OCI-LY3 (cell line): Measurements from ENCODE around the gene GCNT3.

ENCODE experiments used
- H2AFZ ChIP-seq: fragments of 200-600, 300-600 bp; shearing (Covaris generic); 2 replicates; pipeline ENCODE4 v1.6.0; 2014; ENCODE audit warnings: antibody characterized with exemption, low read depth, low read length
- H3K27ac ChIP-seq: fragments of 200-600, 300-600 bp; sonication (generic); 2 replicates; pipeline ENCODE4 v1.5.1; 2014; ENCODE audit warnings: mild to moderate bottlenecking, low read length, moderate library complexity, mixed read lengths
- H3K27me3 ChIP-seq: fragments of 200-600, 300-600 bp; sonication (generic); 2 replicates; pipeline ENCODE4 v1.6.1; 2014; ENCODE audit warnings: low read depth, low read length, mixed read lengths
- H3K36me3 ChIP-seq: fragments of 200-600, 300-600 bp; sonication (generic); replicated peaks from 2 replicates; pipeline ENCODE3; 2014; ENCODE audit warnings: low read depth, low read length, mixed read lengths
- H3K4me1 ChIP-seq: fragments of 300-600, 200-600 bp; sonication (generic); 2 replicates; pipeline ENCODE4 v1.6.1; 2014; ENCODE audit warnings: low read length, mixed read lengths
- H3K4me2 ChIP-seq: fragments of 200-600, 300-600 bp; sonication (generic); 2 replicates; pipeline ENCODE4 v1.6.1; 2014; ENCODE audit warnings: low read length, mixed read lengths
- H3K4me3 ChIP-seq: fragments of 300-600, 200-600 bp; sonication (generic); 2 replicates; pipeline ENCODE4 v1.5.1; 2014; ENCODE audit warnings: antibody characterized with exemption, mild to moderate bottlenecking, low read length, moderate library complexity
- H3K79me2 ChIP-seq: fragments of 300-600, 200-600 bp; shearing (Covaris generic); 2 replicates; pipeline ENCODE4 v1.6.1; 2014; ENCODE audit warnings: mild to moderate bottlenecking, low read length, mixed read lengths
- H3K9ac ChIP-seq: fragments of 300-600, 200-600 bp; shearing (Covaris generic); 2 replicates; pipeline ENCODE4 v1.6.0; 2014; ENCODE audit warnings: mild to moderate bottlenecking, low read length, moderate library complexity
- H3K9me3 ChIP-seq: fragments of 200-600, 300-600 bp; shearing (Covaris generic); 2 replicates; pipeline ENCODE4 v1.6.1; 2014; ENCODE audit warnings: low read length, mixed read lengths; ENCODE audit not compliant: insufficient read depth
- H4K20me1 ChIP-seq: fragments of 200-600, 300-600 bp; sonication (generic); 2 replicates; pipeline ENCODE4 v1.6.1; 2016; ENCODE audit warnings: low read length, mixed read lengths; ENCODE audit not compliant: insufficient read depth
- EZH2phosphoT487 ChIP-seq: fragments of 200-600 bp; shearing (Covaris generic); IDR thresholded peaks from 2 replicates; pipeline ENCODE4 v1.6.1; 2018; ENCODE audit warnings: antibody characterized with exemption, mixed run types, low read depth
- TF ChIP-seq, protein P1 (sequence below): fragments of 200-600, 300-600 bp; sonication (generic); IDR thresholded peaks from 2 replicates; pipeline ENCODE4 v1.5.1; 2014; ENCODE audit warnings: antibody characterized with exemption, low read length, low read depth

Gene GCNT3

DNA sequence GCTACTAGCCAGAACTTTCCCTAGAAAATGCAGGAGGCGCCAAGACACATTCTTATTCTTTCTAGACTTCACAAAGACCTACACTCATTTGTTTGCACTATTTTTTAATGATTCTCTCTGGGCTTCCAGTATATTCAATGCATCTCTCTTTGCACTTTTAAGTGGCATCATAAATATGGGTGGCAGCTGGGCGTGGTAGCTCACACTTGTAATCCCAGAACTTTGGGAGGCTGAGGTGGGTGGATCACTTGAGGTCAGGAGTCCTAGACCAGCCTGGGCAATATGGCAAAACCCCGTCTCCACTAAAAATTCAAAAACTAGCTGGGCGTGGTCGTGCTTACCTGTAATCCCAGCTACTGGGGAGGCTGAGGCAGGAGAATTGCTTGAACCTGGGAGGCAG, 5.6 kb upstream of the GCNT3 start:
- H3K4me3 ChIP-seq = no peak overlapping the region
- no peak for TF ChIP-seq EZH2phosphoT487
- TF ChIP-seq, protein P1, sequence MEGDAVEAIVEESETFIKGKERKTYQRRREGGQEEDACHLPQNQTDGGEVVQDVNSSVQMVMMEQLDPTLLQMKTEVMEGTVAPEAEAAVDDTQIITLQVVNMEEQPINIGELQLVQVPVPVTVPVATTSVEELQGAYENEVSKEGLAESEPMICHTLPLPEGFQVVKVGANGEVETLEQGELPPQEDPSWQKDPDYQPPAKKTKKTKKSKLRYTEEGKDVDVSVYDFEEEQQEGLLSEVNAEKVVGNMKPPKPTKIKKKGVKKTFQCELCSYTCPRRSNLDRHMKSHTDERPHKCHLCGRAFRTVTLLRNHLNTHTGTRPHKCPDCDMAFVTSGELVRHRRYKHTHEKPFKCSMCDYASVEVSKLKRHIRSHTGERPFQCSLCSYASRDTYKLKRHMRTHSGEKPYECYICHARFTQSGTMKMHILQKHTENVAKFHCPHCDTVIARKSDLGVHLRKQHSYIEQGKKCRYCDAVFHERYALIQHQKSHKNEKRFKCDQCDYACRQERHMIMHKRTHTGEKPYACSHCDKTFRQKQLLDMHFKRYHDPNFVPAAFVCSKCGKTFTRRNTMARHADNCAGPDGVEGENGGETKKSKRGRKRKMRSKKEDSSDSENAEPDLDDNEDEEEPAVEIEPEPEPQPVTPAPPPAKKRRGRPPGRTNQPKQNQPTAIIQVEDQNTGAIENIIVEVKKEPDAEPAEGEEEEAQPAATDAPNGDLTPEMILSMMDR = no peak
- H3K36me3 ChIP-seq = peaks cover 21% of the 10 kb centered on the region
- H3K79me2 ChIP-seq = no peaks in the 10 kb centered on the region
- peaks cover 20% of the 10 kb centered on the region for H3K9me3 ChIP-seq
- H3K27ac ChIP-seq = no peak overlapping the region
- no peaks in the 10 kb centered on the region for H3K27me3 ChIP-seq
- H3K4me1 ChIP-seq = no peaks in the 10 kb centered on the region
- no peak overlapping the region for H3K4me2 ChIP-seq
- no peaks in the 10 kb centered on the region for H4K20me1 ChIP-seq
- H2AFZ ChIP-seq = no peak overlapping the region
- H3K9ac ChIP-seq = no peak overlapping the region

DNA sequence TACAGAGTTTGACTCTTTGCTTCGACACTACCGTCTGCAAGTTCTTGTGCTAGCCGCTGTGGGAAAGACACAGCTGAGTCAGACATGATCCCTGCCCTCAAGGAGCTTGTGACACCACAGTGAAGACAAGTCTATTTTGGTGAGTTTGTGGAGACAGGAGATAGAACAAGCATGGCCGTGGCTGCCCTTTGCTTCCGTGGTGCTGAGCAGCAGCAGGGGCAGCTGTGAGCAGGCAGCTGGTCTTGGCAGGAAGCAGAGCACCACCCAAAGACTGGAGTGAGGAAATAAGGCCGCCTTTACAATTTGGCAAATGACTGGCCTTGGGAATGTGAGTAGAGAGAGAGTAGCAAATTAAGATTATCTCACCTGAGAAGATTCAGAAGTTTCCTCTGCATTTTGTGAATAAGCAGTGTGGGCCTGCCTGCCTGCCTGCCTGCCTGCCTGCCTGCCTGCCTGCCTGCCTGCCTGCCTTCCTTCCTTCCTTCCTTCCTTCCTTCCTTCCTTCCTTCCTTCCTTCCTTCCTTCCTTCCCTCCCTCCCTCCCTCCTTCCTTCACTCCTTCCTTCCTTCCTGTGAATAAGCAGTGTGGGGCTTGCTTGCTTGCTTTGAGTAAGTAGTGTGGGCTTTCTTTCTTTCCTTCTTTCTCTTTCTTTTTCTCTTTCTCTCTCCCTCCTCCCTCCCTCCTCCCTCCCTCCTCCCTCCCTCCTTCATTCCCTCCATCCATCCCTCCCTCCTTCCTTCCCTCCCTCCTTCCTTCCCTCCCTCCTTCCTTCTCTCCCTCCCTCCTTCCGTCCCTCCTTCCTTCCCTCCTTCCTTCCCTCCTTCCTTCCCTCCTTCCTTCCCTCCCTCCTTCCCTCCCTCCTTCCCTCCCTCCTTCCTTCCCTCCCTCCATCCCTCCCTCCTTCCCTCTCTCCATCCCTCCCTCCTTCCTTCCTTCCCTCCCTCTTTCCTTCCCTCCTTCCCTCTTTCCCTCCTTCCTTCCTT, 1.6 kb upstream of the GCNT3 start:
- Histone ChIP-seq H3K27me3 (no peaks in the 10 kb centered on the region), H4K20me1 (no peaks in the 10 kb centered on the region), H3K4me2 (no peak overlapping the region), H3K9ac (no peak overlapping the region), H3K4me1 (peaks cover 14% of the 10 kb centered on the region), H3K9me3 (no peaks in the 10 kb centered on the region), H2AFZ (no peak overlapping the region), H3K36me3 (peaks cover 3% of the 10 kb centered on the region), H3K4me3 (no peak overlapping the region), H3K27ac (no peak overlapping the region), H3K79me2 (no peaks in the 10 kb centered on the region)
- TF ChIP-seq, protein P1 = no peak
- no peak for TF ChIP-seq EZH2phosphoT487

DNA sequence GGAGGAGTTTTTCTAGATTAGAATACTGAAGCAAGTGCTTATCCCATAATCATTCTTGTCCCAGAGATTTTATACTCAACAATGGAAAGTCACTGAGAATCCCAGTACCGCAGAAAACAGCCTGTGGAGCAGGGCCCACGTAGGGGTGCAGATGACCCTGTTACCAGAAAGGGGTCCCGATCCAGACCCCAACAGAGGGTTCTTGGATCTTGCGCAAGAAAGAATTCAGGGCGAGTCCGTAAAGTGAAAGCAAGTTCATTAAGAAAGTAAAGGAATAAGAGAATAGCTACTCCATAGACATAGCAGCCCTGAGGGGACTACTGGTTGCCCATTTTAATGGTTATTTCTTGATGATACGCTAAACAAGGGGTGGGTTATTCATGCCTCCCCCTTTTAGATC, 2.6 kb downstream of the GCNT3 start:
- Histone ChIP-seq H2AFZ (no peak overlapping the region), H3K4me1 (peaks cover 21% of the 10 kb centered on the region), H3K4me3 (no peak overlapping the region), H4K20me1 (no peaks in the 10 kb centered on the region), H3K27me3 (no peaks in the 10 kb centered on the region), H3K4me2 (no peak overlapping the region), H3K9ac (no peak overlapping the region), H3K9me3 (no peaks in the 10 kb centered on the region), H3K27ac (no peak overlapping the region), H3K79me2 (no peaks in the 10 kb centered on the region), H3K36me3 (no peaks in the 10 kb centered on the region)
- TF ChIP-seq, protein P1 = no peak
- TF ChIP-seq EZH2phosphoT487 = no peak

DNA sequence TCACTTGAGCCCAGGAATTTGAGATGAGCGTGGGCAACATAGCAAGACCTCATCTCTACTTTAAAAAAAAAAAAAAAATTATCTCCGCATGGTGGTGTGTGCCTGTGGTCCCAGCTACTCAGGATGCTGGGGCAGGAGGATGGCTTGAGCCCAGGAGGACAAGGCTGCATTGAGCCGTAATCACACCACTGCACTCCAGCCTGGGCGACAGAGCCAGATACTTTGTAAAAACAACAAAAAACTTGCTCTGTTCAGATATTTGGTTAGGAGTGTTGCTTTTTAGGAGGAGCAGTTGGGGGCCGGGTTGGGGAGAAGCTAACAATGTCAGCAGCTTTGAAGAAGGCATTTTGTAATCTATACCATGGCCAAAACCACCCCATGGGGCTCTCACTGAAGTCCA, 4.1 kb downstream of the GCNT3 start:
- Histone ChIP-seq H4K20me1 (no peaks in the 10 kb centered on the region), H3K79me2 (no peaks in the 10 kb centered on the region), H3K4me2 (no peak overlapping the region), H3K27me3 (no peaks in the 10 kb centered on the region), H3K4me1 (peaks cover 21% of the 10 kb centered on the region), H3K9me3 (no peaks in the 10 kb centered on the region), H2AFZ (no peak overlapping the region), H3K4me3 (no peak overlapping the region), H3K9ac (no peak overlapping the region), H3K27ac (no peak overlapping the region), H3K36me3 (no peaks in the 10 kb centered on the region)
- no peak for TF ChIP-seq EZH2phosphoT487
- TF ChIP-seq, protein P1 = no peak
